Naive B cell (primary cell): ENCODE data around the gene CCL22. TPM values are rescaled to one million over a fixed set of nuclear protein-coding genes. Genes with fewer than 3 reads are reported as not detected.
A peak's percentile ranks its signal among the peaks of the same experiment; 100 is the strongest.
"Not testable (repeated sequence)": the region's sequence is repeated elsewhere in the genome, so short reads cannot be mapped to it uniquely, and the experiment has no call there.

Source experiments
- ATAC-seq, 2 donors: fragments of 150-1000 bp; cut with Tn5 transposase; 2 replicates each; pipeline ENCODE4 v1.10.0; 2021; ENCODE audit warnings: low read depth in 2 of 2, mild to moderate bottlenecking in 2 of 2, moderate library complexity in 2 of 2
- DNase-seq: peaks from one replicate; pipeline ENCODE4 v3.0.0; 2022
- H3K27ac Mint-ChIP-seq, 6 donors: one replicate each; pipeline ENCODE4 v1.8.0; 2020 to 2022; ENCODE audit warnings: mild to moderate bottlenecking in 6 of 6, mixed read lengths in 6 of 6, moderate library complexity in 5 of 6, inconsistent platforms in 2 of 6
- H3K27me3 Mint-ChIP-seq, 3 donors: one replicate each; pipeline ENCODE4 v1.8.0; 2021 to 2022; ENCODE audit warnings: mixed read lengths in 3 of 3, mild to moderate bottlenecking in 1 of 3
- H3K36me3 Mint-ChIP-seq, 2 donors: one replicate each; pipeline ENCODE4 v1.8.0; 2020 to 2022; ENCODE audit warnings: mixed read lengths in 2 of 2, inconsistent platforms in 1 of 2, mild to moderate bottlenecking in 1 of 2
- H3K4me1 Mint-ChIP-seq, 3 donors: one replicate each; pipeline ENCODE4 v1.8.0; 2020 to 2022; ENCODE audit warnings: mixed read lengths in 3 of 3, inconsistent platforms in 1 of 3, mild to moderate bottlenecking in 1 of 3, moderate library complexity in 1 of 3
- H3K4me3 Mint-ChIP-seq, 8 donors: one replicate each; pipeline ENCODE4 v1.8.0; 2020 to 2022; ENCODE audit warnings: mild to moderate bottlenecking in 8 of 8, mixed read lengths in 8 of 8, moderate library complexity in 8 of 8, inconsistent platforms in 2 of 8
- H3K9me3 Mint-ChIP-seq, 7 donors: one replicate each; pipeline ENCODE4 v1.8.0; 2020 to 2022; ENCODE audit warnings: mixed read lengths in 7 of 7, mild to moderate bottlenecking in 5 of 7, inconsistent platforms in 2 of 7, moderate library complexity in 1 of 7
- polyA plus RNA-seq, 6 donors: library from polyadenylated mRNA; unstranded; fragments of 300-500 nt; fragmentation: Illumina TruSeq; gene quantifications; one replicate each; pipeline ENCODE4 v1.2.3, GENCODE V29; 2021; ENCODE audit warnings: low read depth in 6 of 6

The CCL22 gene
- polyA plus RNA-seq, 6 donors from 2014 or later = not detected

GRCh38 chr16:57396786-57397185 is 38.2 kb downstream of the CCL22 start:
- Mint-ChIP-seq H3K4me1 (peaks cover 4 to 34% (median 16%) of the 10 kb centered on the region in 3 donors), H3K27ac (no peak overlapping the region), H3K9me3 (peaks cover 0 to 3% (median 0%) of the 10 kb centered on the region in 7 donors), H3K36me3 (no peaks in the 10 kb centered on the region), H3K27me3 (peaks cover 12 to 35% (median 19%) of the 10 kb centered on the region in 3 donors), H3K4me3 (no peak overlapping the region)
- DNase-seq = no peak
- ATAC-seq = no peak

GRCh38 chr16:57397493-57397892 is 38.9 kb downstream of the CCL22 start:
- H3K27ac Mint-ChIP-seq, H3K36me3 Mint-ChIP-seq, H3K4me3 Mint-ChIP-seq, ATAC-seq, DNase-seq, H3K9me3 Mint-ChIP-seq: not testable (repeated sequence)
- Mint-ChIP-seq H3K27me3 (peaks cover 12 to 29% (median 14%) of the 10 kb centered on the region in 3 donors), H3K4me1 (peaks cover 4 to 35% (median 20%) of the 10 kb centered on the region in 3 donors)

GRCh38 chr16:57401943-57402640 is 43.5 kb downstream of the CCL22 start:
- H3K36me3 Mint-ChIP-seq = no peaks in the 10 kb centered on the region
- peaks cover 6 to 9% (median 6%) of the 10 kb centered on the region in 3 donors for H3K27me3 Mint-ChIP-seq
- no peak overlapping the region for H3K4me3 Mint-ChIP-seq
- DNase-seq (no peak), ATAC-seq (no peak)
- H3K9me3 Mint-ChIP-seq = no peaks in the 10 kb centered on the region
- no peak overlapping the region for H3K27ac Mint-ChIP-seq
- H3K4me1 Mint-ChIP-seq = peaks cover 4 to 42% (median 28%) of the 10 kb centered on the region in 3 donors

- peak within 1 kb of the TSS in 5 of 6 donors; percentile 4 to 85 (median 62) for H3K27ac Mint-ChIP-seq
- ATAC-seq = no peak
These were observed 45.6 kb downstream of the CCL22 start, which contains the start of gene CCL17 for GRCh38 chr16:57403965-57404817. CCL17 (plus strand) TSS chr16:57404767; CDS start chr16:57413933, 9,166 bp downstream.

GRCh38 chr16:57405097-57405496 is 46.5 kb downstream of the CCL22 start:
- peak overlapping the region in 1 of 8 donors; percentile 61 for H3K4me3 Mint-ChIP-seq
- ATAC-seq (no peak), DNase-seq (no peak)
- H3K36me3 Mint-ChIP-seq = no peaks in the 10 kb centered on the region
- peaks cover 8 to 39% (median 25%) of the 10 kb centered on the region in 3 donors for H3K4me1 Mint-ChIP-seq
- H3K27ac Mint-ChIP-seq = peak overlapping the region in 3 of 6 donors; percentile 3 to 41 (median 3)
- peaks cover 0 to 1% (median 0%) of the 10 kb centered on the region in 7 donors for H3K9me3 Mint-ChIP-seq
- peaks cover 8 to 16% (median 14%) of the 10 kb centered on the region in 3 donors for H3K27me3 Mint-ChIP-seq

More at GRCh38 chr16:57403965-57404817, 45.6 kb downstream of the CCL22 start, which contains the start of gene CCL17:
- Mint-ChIP-seq H3K4me3 (peak within 1 kb of the TSS in 1 of 8 donors; percentile 61), H3K27me3 (peaks cover 5 to 12% (median 11%) of the 10 kb centered on the region in 3 donors), H3K4me1 (peaks cover 9 to 41% (median 26%) of the 10 kb centered on the region in 3 donors), H3K36me3 (no peaks in the 10 kb centered on the region), H3K9me3 (peaks cover 0 to 1% (median 0%) of the 10 kb centered on the region in 7 donors)
- no peak for DNase-seq

GRCh38 chr16:57406881-57407280 is 48.3 kb downstream of the CCL22 start:
- ATAC-seq = peak in 1 of 2 donors; percentile 33
- DNase-seq = no peak
- H3K4me1 Mint-ChIP-seq = peaks cover 8 to 29% (median 27%) of the 10 kb centered on the region in 3 donors
- no peak overlapping the region for H3K27ac Mint-ChIP-seq
- H3K36me3 Mint-ChIP-seq = no peaks in the 10 kb centered on the region
- no peak overlapping the region for H3K4me3 Mint-ChIP-seq
- peaks cover 0 to 1% (median 0%) of the 10 kb centered on the region in 7 donors for H3K9me3 Mint-ChIP-seq
- peaks cover 14 to 19% (median 16%) of the 10 kb centered on the region in 3 donors for H3K27me3 Mint-ChIP-seq

GRCh38 chr16:57407521-57408353 is 49.2 kb downstream of the CCL22 start:
- no peak for DNase-seq
- H3K27me3 Mint-ChIP-seq = peaks cover 14 to 19% (median 16%) of the 10 kb centered on the region in 3 donors
- no peaks in the 10 kb centered on the region for H3K36me3 Mint-ChIP-seq
- H3K27ac Mint-ChIP-seq = no peak overlapping the region
- H3K4me3 Mint-ChIP-seq = no peak overlapping the region
- no peak for ATAC-seq
- peaks cover 0 to 1% (median 0%) of the 10 kb centered on the region in 7 donors for H3K9me3 Mint-ChIP-seq
- H3K4me1 Mint-ChIP-seq = peaks cover 10 to 37% (median 24%) of the 10 kb centered on the region in 3 donors

- H3K36me3 Mint-ChIP-seq = no peaks in the 10 kb centered on the region
- peak overlapping the region in 3 of 6 donors; percentile 56 to 70 (median 58) for H3K27ac Mint-ChIP-seq
- peaks cover 0 to 1% (median 0%) of the 10 kb centered on the region in 7 donors for H3K9me3 Mint-ChIP-seq
- DNase-seq = no peak
- ATAC-seq = no peak
- H3K4me3 Mint-ChIP-seq = peak overlapping the region in 2 of 8 donors; percentile 16 to 17
- peaks cover 14 to 19% (median 16%) of the 10 kb centered on the region in 3 donors for H3K27me3 Mint-ChIP-seq
- peaks cover 23 to 50% (median 37%) of the 10 kb centered on the region in 3 donors for H3K4me1 Mint-ChIP-seq
These were observed 50.5 kb downstream of the CCL22 start for GRCh38 chr16:57409065-57409464.

GRCh38 chr16:57409870-57410587 is 51.4 kb downstream of the CCL22 start:
- H3K36me3 Mint-ChIP-seq = no peaks in the 10 kb centered on the region
- peaks cover 29 to 54% (median 40%) of the 10 kb centered on the region in 3 donors for H3K4me1 Mint-ChIP-seq
- H3K9me3 Mint-ChIP-seq = peaks cover 0 to 1% (median 0%) of the 10 kb centered on the region in 7 donors
- peak overlapping the region in 1 of 8 donors; percentile 67 for H3K4me3 Mint-ChIP-seq
- ATAC-seq = no peak
- DNase-seq = no peak
- H3K27me3 Mint-ChIP-seq = peaks cover 12 to 19% (median 13%) of the 10 kb centered on the region in 3 donors
- H3K27ac Mint-ChIP-seq = no peak overlapping the region

GRCh38 chr16:57411362-57411976 is 52.9 kb downstream of the CCL22 start:
- Mint-ChIP-seq H3K4me1 (peaks cover 40 to 53% (median 44%) of the 10 kb centered on the region in 3 donors), H3K9me3 (peaks cover 0 to 1% (median 0%) of the 10 kb centered on the region in 7 donors), H3K27me3 (peaks cover 7 to 19% (median 8%) of the 10 kb centered on the region in 3 donors), H3K36me3 (no peaks in the 10 kb centered on the region), H3K27ac (peak overlapping the region in 3 of 6 donors; percentile 33 to 52 (median 36)), H3K4me3 (no peak overlapping the region)
- no peak for ATAC-seq
- DNase-seq = no peak

GRCh38 chr16:57412584-57412983 is 54.0 kb downstream of the CCL22 start:
- no peak for ATAC-seq
- no peaks in the 10 kb centered on the region for H3K36me3 Mint-ChIP-seq
- H3K4me3 Mint-ChIP-seq = peak overlapping the region in 2 of 8 donors; percentile 69 to 88
- peaks cover 7 to 19% (median 8%) of the 10 kb centered on the region in 3 donors for H3K27me3 Mint-ChIP-seq
- DNase-seq = no peak
- H3K27ac Mint-ChIP-seq = peak overlapping the region in 4 of 6 donors; percentile 26 to 93 (median 65)
- H3K4me1 Mint-ChIP-seq = peaks cover 50 to 63% (median 52%) of the 10 kb centered on the region in 3 donors
- H3K9me3 Mint-ChIP-seq = peaks cover 0 to 1% (median 0%) of the 10 kb centered on the region in 7 donors
